ENCODE results near the gene GUCY1A2.

DNA sequence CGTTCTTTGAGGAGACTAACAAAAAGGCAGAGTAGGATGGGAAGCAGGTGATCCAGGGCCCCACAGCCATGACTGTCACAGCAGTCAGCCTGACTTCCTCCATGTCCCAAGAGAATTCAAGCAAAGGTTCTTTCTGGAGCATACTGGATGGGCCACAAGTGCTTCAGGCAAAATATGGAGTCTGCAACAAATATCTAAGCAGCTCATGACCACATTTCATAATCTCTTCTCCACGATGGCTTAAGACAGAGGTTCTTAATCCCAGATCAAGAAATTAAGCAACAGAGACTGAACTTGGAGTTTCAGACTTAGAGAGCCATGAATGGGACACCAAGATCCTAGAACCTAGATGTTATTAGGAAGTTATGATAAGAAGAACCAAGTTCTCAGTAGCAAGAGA, 31.6 kb downstream of the GUCY1A2 start:
- TF ChIP-seq CTCF (IDR thresholded peaks at IDR 0.05) = no peak
- TF ChIP-seq POLR2A (IDR thresholded peaks at IDR 0.05) = no peak
